Mucosa of rectum (tissue), 2 donors: ENCODE measurements around the gene USP1.

Experiments
- H3K27ac ChIP-seq, 2 donors: one replicate each; pipeline ENCODE4 v1.7.0; 2013; ENCODE audit warnings: inconsistent platforms in 2 of 2, low read depth in 2 of 2, low read length in 2 of 2
- H3K27me3 ChIP-seq, 2 donors: one replicate each; pipeline ENCODE4 v1.7.0; 2013; ENCODE audit warnings: low read length in 2 of 2; ENCODE audit not compliant: control insufficient read depth in 2 of 2, insufficient read depth in 2 of 2
- H3K36me3 ChIP-seq, 2 donors: one replicate each; pipeline ENCODE4 v1.7.0; 2013; ENCODE audit warnings: low read length in 2 of 2; ENCODE audit not compliant: control insufficient read depth in 2 of 2, insufficient read depth in 2 of 2
- H3K4me1 ChIP-seq, 2 donors: one replicate each; pipeline ENCODE4 v1.7.0; 2013; ENCODE audit warnings: low read length in 2 of 2, mild to moderate bottlenecking in 1 of 2; ENCODE audit not compliant: control insufficient read depth in 2 of 2, insufficient read depth in 2 of 2
- H3K4me3 ChIP-seq, 2 donors: one replicate each; pipeline ENCODE4 v1.7.0; 2013; ENCODE audit warnings: low read length in 2 of 2
- H3K9ac ChIP-seq, 2 donors: one replicate each; pipeline ENCODE4 v1.7.0; 2013; ENCODE audit warnings: low read length in 2 of 2, low read depth in 1 of 2, mild to moderate bottlenecking in 1 of 2
- H3K9me3 ChIP-seq, 2 donors: one replicate each; pipeline ENCODE4 v1.7.0; 2013; ENCODE audit warnings: low read length in 2 of 2; ENCODE audit not compliant: control insufficient read depth in 2 of 2
- donor health status: healthy.
- donor health status: Normal muscosa, but diverticular disease.

The USP1 gene

DNA sequence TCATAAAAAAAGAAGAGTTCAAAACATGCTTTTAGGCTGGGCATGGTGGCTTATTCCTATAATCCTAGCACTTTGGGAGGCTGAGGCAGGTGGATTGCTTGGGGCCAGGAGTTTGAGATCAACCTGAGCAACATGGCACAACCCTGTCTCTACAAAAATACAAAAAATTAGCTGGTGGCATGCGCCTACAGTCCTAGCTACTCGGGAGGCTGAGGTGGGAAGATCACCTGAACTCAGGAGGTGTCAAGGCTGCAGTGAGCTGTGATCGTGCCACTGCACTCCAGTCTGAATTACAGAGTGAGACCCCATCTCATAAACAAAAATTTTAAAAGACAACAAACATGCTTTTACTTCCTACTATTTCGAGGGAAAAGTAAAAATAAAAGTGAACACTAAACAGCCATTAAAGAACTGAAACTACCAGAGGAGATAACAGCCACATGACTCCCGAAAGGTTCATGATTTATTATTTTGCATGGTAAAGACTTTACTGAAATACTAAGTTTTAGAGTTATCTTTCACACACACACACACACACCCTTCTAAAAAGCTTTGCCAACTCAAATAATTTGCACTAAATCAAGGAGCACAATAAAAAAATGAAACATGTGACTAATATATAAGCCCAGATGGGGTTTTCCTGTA lies 48.1 kb downstream of the USP1 start:
- no peaks in the 10 kb centered on the region for H3K9me3 ChIP-seq
- no peak overlapping the region for H3K9ac ChIP-seq
- H3K27ac ChIP-seq, result no peak overlapping the region
- H3K4me1 ChIP-seq, result no peaks in the 10 kb centered on the region
- H3K36me3 ChIP-seq, result peaks cover 7 to 9% of the 10 kb centered on the region in 2 donors
- no peak overlapping the region for H3K4me3 ChIP-seq
- H3K27me3 ChIP-seq, result no peaks in the 10 kb centered on the region

DNA sequence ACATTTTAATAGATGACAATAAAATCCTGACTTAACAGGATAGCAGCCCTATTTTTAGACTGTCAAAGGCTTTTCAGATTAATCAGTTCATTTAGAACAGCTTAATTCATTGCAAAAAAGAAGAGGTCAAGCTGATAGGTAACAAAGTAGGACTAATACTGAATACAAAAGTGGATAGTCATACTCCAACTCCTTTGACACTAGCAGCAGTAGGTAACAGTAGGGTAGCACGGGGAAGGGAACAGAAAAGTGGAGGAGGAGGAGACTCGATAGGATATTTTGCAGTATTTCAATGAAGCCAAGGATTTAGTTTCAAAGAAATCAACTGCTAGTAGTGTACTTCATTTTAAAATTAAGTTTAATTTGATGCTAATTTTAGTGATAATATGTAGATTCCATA lies 51.1 kb downstream of the USP1 start:
- Histone ChIP-seq H3K4me1 (no peaks in the 10 kb centered on the region), H3K9me3 (no peaks in the 10 kb centered on the region), H3K36me3 (peaks cover 17 to 18% of the 10 kb centered on the region in 2 donors), H3K27ac (no peak overlapping the region), H3K27me3 (no peaks in the 10 kb centered on the region), H3K4me3 (no peak overlapping the region), H3K9ac (no peak overlapping the region)

DNA sequence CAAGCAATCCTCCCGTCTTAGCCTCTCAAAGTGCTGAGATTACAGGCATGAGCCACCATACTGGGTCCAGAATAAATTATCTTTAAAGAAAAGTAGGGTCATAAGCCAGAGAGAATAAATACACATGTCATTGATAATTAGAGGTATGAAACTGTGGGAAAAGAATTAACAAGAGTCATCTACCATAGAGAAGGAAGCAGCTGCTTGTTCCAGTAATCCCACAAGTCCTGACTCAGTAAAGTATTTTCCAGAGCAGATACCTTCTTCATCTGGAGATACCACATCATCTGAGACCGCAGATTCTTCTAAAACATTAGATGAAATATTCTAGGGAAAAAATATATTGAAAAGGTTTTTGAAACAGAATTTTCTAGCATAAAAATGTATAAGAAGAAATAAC lies 55.7 kb downstream of the USP1 start:
- Histone ChIP-seq H3K27me3 (no peaks in the 10 kb centered on the region), H3K36me3 (peaks cover 22 to 34% of the 10 kb centered on the region in 2 donors), H3K4me3 (no peak overlapping the region), H3K9ac (no peak overlapping the region), H3K4me1 (no peaks in the 10 kb centered on the region), H3K9me3 (no peaks in the 10 kb centered on the region), H3K27ac (no peak overlapping the region)

DNA sequence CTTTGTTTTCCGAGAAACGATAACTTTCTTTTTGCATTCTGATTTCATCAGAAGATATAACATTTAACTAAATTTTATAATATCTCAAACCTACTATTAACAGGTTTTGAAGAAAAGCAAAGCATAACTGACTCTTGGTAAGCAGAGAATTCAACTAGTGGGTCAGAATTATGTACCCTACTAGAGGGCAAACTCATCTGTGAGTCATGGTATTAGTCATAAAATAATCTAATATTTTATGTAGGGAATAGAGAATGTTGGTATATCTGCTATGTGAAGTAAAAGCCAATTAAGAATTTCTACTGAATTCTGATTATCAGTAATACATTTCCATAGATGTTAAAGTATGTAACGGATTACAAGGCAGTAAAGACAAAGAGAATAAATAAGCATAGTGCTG lies 56.8 kb downstream of the USP1 start:
- H3K4me3 ChIP-seq, result no peak overlapping the region

DNA sequence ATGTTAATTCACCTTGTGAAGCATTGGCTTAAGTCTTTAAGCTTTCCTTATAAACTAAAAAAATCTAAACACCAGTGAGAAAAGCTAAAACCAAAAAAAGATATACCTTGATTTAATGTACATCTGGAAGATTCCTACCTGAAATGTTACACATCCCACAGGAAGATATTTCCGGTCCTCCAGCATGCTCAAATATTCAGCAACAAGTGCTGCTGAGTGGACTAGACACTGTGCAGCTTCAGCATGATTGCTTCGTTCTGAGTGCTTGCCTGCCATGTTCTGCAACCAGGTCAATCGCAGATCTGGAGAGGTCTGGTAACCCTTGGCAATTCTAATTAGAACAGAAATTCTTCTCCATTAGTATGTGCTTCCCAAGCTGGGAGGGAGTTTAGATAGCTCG lies 57.3 kb downstream of the USP1 start:
- Histone ChIP-seq H3K4me3 (no peak overlapping the region), H3K27me3 (no peaks in the 10 kb centered on the region), H3K36me3 (peaks cover 22 to 30% of the 10 kb centered on the region in 2 donors), H3K27ac (no peak overlapping the region), H3K4me1 (no peaks in the 10 kb centered on the region), H3K9ac (no peak overlapping the region), H3K9me3 (no peaks in the 10 kb centered on the region)

More for the DNA sequence above, 56.8 kb downstream of the USP1 start:
- H3K36me3 ChIP-seq, result peaks cover 22 to 33% of the 10 kb centered on the region in 2 donors
- H3K9me3 ChIP-seq, result no peaks in the 10 kb centered on the region
- no peaks in the 10 kb centered on the region for H3K27me3 ChIP-seq
- no peaks in the 10 kb centered on the region for H3K4me1 ChIP-seq
- no peak overlapping the region for H3K27ac ChIP-seq
- H3K9ac ChIP-seq, result no peak overlapping the region

DNA sequence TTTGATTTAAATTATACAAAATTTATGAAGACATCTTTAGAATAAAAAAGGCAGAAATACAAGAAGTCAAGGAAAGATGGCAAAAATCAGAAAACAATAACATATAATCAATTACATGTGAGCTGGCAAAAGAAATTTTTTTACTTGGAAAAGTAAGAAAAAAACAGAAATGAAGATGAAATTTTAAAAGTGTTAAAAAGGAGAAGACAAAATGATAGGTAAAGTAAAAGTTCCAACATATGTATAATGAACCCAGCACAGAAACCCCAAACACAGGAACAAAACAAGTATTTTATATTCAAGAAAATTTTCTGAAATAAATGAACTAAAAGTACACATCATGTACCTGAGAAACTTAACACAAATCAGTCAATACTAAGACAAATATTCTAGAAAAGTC lies 63.4 kb downstream of the USP1 start:
- Histone ChIP-seq H3K9ac (no peak overlapping the region), H3K9me3 (no peaks in the 10 kb centered on the region), H3K36me3 (peaks cover 9% of the 10 kb centered on the region in 2 donors), H3K4me3 (no peak overlapping the region), H3K27ac (no peak overlapping the region), H3K27me3 (no peaks in the 10 kb centered on the region), H3K4me1 (no peaks in the 10 kb centered on the region)
